Loucy (cell line): ENCODE results near the gene TTLL9.
"Not testable (repeated sequence)": the region's sequence is repeated elsewhere in the genome, so short reads cannot be mapped to it uniquely, and the experiment has no call there.

Source experiments
- CTCF ChIP-seq: fragments of 200-600 bp; sonication (generic); conservative IDR thresholded peaks from 2 replicates; pipeline ENCODE4 v1.5.1; 2014; ENCODE audit warnings: mild to moderate bottlenecking, antibody characterized with exemption, low read length
- EZH2phosphoT487 ChIP-seq: fragments of 200-600 bp; IDR thresholded peaks from 2 replicates; pipeline ENCODE4 v1.6.1; 2018; ENCODE audit warnings: antibody characterized with exemption, mild to moderate bottlenecking, moderate library complexity, borderline replicate concordance

GRCh38 chr20:31917962-31918412 lies 47.6 kb downstream of the TTLL9 start:
- TF ChIP-seq CTCF, EZH2phosphoT487: not testable (repeated sequence)
